A549 treated with Hydrocortisone at 1 μM for 4 hours (cell line): ENCODE measurements around the gene MRPL42. TPM values are rescaled to one million over a fixed set of nuclear protein-coding genes. Genes with fewer than 3 reads are reported as not detected.

Source experiments
- total RNA-seq: library from RNA; stranded (reverse); fragments of 200-300 nt; extraction: Qiagen RNA extraction; gene quantifications from 5 replicates; pipeline ENCODE4 v1.2.3, GENCODE V29; 2022

Gene MRPL42
- 43.1 to 65.2 TPM (median 46.3 TPM) in 5 replicates for total RNA-seq

GRCh38 chr12:93467351-93468007 is at the start of gene MRPL42:
Gene MRPL42 (plus strand): TSS chr12:93467514. CDS start chr12:93469286, 1,772 bp downstream.

GRCh38 chr12:93441617-93442410 is 25.5 kb upstream of the MRPL42 start, which contains the start of gene UBE2N:
Gene UBE2N (minus strand): TSS chr12:93441947. CDS start chr12:93441884, 63 bp downstream.

Other genes with a start within 250 kb of the MRPL42 start
- 25.9 to 32.1 TPM (median 29.4 TPM) in 5 replicates for gene NUDT4, start 89.6 kb upstream of the MRPL42 start, total RNA-seq
- gene UBE2N, start 25.6 kb upstream of the MRPL42 start, total RNA-seq = 153 to 182 TPM (median 158 TPM) in 5 replicates
- gene SOCS2, start 105.2 kb downstream of the MRPL42 start, total RNA-seq = 14.6 to 19.8 TPM (median 19.0 TPM) in 5 replicates
- gene CRADD, start 209.9 kb downstream of the MRPL42 start, total RNA-seq = 10.1 to 14.1 TPM (median 10.3 TPM) in 5 replicates